BJ (cell line): ENCODE data around the gene SLC8A2. TPM values are rescaled to one million over a fixed set of nuclear protein-coding genes. Genes with fewer than 3 reads are reported as not detected.
A peak's percentile ranks its signal among the peaks of the same experiment; 100 is the strongest.
"Not testable (repeated sequence)": the region's sequence is repeated elsewhere in the genome, so short reads cannot be mapped to it uniquely, and the experiment has no call there.

Experiments used
- CTCF ChIA-PET: fragments of 350-600 bp; formaldehyde crosslinking; extraction: SDS; loops from one replicate; lab custom pipeline; 2021; ENCODE audit warnings: antibody characterized with exemption, inconsistent platforms; lab: Yijun Ruan, JAX
- POLR2A ChIA-PET: fragments of 300-600 bp; sonication (Branson Sonifier 250); formaldehyde crosslinking; extraction: SDS; loops from one replicate; lab custom pipeline; 2021; ENCODE audit warnings: antibody characterized with exemption; lab: Charles Lee
- DNase-seq: peaks from one replicate; pipeline ENCODE4 v3.0.0-alpha.2; 2011; ENCODE audit warnings: low read depth
- H3K27me3 ChIP-seq: 2 replicates; pipeline ENCODE4 v1.6.0; 2011; ENCODE audit warnings: low read length; ENCODE audit not compliant: control insufficient read depth, insufficient read depth
- H3K36me3 ChIP-seq: 2 replicates; pipeline ENCODE4 v1.5.1; 2011; ENCODE audit warnings: low read length; ENCODE audit not compliant: control insufficient read depth, insufficient read depth
- H3K4me3 ChIP-seq: 2 replicates; pipeline ENCODE4 v1.5.1; 2011; ENCODE audit warnings: low read depth, mild to moderate bottlenecking, control low read depth, low read length
- CTCF ChIP-seq: IDR thresholded peaks from 2 replicates; pipeline ENCODE4 v1.5.1; 2011; ENCODE audit warnings: low read depth, mild to moderate bottlenecking, control low read depth, inconsistent platforms, low read length, moderate library complexity; ENCODE audit not compliant: insufficient read depth
- polyA plus RNA-seq: library from polyadenylated mRNA; depleted of rRNA; stranded (reverse); fragments of >200 nt; gene quantifications from 2 replicates; pipeline ENCODE4 v1.2.3, GENCODE V29; 2011

SLC8A2 gene
- polyA plus RNA-seq, 1 experiment, result 0.02 TPM

GRCh38 chr19:47487551-47488515, 16.1 kb upstream of the SLC8A2 start:
- no peak for TF ChIP-seq CTCF
- ChIA-PET POLR2A (no interaction called here), CTCF (interaction anchor here (0.6 to 4.9 kb wide), 2 partner anchors 7 to 28 kb away, joined by 4 to 48 read pairs; partner anchors contain the start of gene NAPA)
- no peak for DNase-seq
- H3K4me3 ChIP-seq, result no peak overlapping the region
- peaks cover 13% of the 10 kb centered on the region for H3K36me3 ChIP-seq
- H3K27me3 ChIP-seq, result no peaks in the 10 kb centered on the region

- CTCF ChIA-PET, result interaction anchor here (0.6 to 4.9 kb wide), 2 partner anchors 8 to 28 kb away, joined by 4 to 48 read pairs; partner anchors contain the start of gene NAPA
- Histone ChIP-seq H3K27me3 (no peaks in the 10 kb centered on the region), H3K36me3 (peaks cover 8% of the 10 kb centered on the region), H3K4me3 (no peak overlapping the region)
- no peak for TF ChIP-seq CTCF
- no peak for DNase-seq
- POLR2A ChIA-PET, result no interaction called here
These were observed 15.2 kb upstream of the SLC8A2 start for GRCh38 chr19:47486900-47487299.

GRCh38 chr19:47486220-47486619, 14.5 kb upstream of the SLC8A2 start:
- H3K27me3 ChIP-seq, POLR2A ChIA-PET, DNase-seq, H3K4me3 ChIP-seq, H3K36me3 ChIP-seq: not testable (repeated sequence)
- CTCF ChIA-PET, result interaction anchor here (3.5 to 4.9 kb wide), 2 partner anchors 8 to 29 kb away, joined by 25 to 48 read pairs; partner anchors contain the start of gene NAPA

- Histone ChIP-seq H3K27me3 (no peaks in the 10 kb centered on the region), H3K4me3 (no peak overlapping the region), H3K36me3 (peaks cover 2% of the 10 kb centered on the region)
- TF ChIP-seq CTCF, result no peak
- POLR2A ChIA-PET, result no interaction called here
- CTCF ChIA-PET, result interaction anchor here (1.6 to 4.9 kb wide), 4 partner anchors 9 to 57 kb away, joined by 11 to 48 read pairs (median 22); partner anchors contain the start of gene NAPA
- no peak for DNase-seq
These were observed 13.5 kb upstream of the SLC8A2 start for GRCh38 chr19:47485210-47485609.

GRCh38 chr19:47483800-47484690, 12.4 kb upstream of the SLC8A2 start, which contains the start of gene KPTN:
KPTN (minus strand) TSS chr19:47484219; CDS start chr19:47484160, 59 bp downstream.
- H3K36me3 ChIP-seq, result peaks cover 2% of the 10 kb centered on the region; the same call in 1 of the 2 replicates
- peak; percentile 33 for DNase-seq
- no peaks in the 10 kb centered on the region for H3K27me3 ChIP-seq
- H3K4me3 ChIP-seq, result peak within 1 kb of the TSS; percentile 90
- peak; percentile 98 for TF ChIP-seq CTCF
- ChIA-PET CTCF (interaction anchor here (0.6 to 4.9 kb wide), 37 partner anchors 9 to 306 kb away, joined by 3 to 48 read pairs (median 4); partner anchors contain the start of genes NAPA and SLC8A2), POLR2A (no interaction called here)
